Measurements from ENCODE around the gene SEMA6B.

- TF ChIP-seq CTCF (IDR thresholded peaks at IDR 0.05) (no peak), POLR2A (IDR thresholded peaks at IDR 0.05) (no peak)
Observed at GRCh38 chr19:4499855-4500254, 59.6 kb downstream of the SEMA6B start.
